Measurements from ENCODE around the gene RABGAP1L.

RABGAP1L gene

GRCh38 chr1:174448974-174449373 is 289.7 kb downstream of the RABGAP1L start:
- CTCF ChIA-PET = no interaction called here
- DNase-seq (ENCODE audit: extremely low spot score) = no peak
- POLR2A ChIA-PET = interaction anchor here (0.6 kb wide), 1 partner anchor 178 kb away, joined by 3 read pairs; no protein-coding TSS in a partner anchor
- TF ChIP-seq CTCF (IDR thresholded peaks at IDR 0.05; ENCODE audit: control extremely low read depth, extremely low read depth, low read depth, missing control alignments) = no peak

GRCh38 chr1:174451408-174451807 is 292.1 kb downstream of the RABGAP1L start:
- no peak for DNase-seq (ENCODE audit: extremely low spot score)
- ChIA-PET CTCF (interaction anchor here (0.8 to 1.8 kb wide), 4 partner anchors 16 to 54 kb away, joined by 3 to 6 read pairs (median 3); no protein-coding TSS in a partner anchor), POLR2A (no interaction called here)
- no peak for TF ChIP-seq CTCF (IDR thresholded peaks at IDR 0.05; ENCODE audit: control extremely low read depth, extremely low read depth, low read depth, missing control alignments)

GRCh38 chr1:174465855-174466254 is 306.5 kb downstream of the RABGAP1L start:
- POLR2A ChIA-PET = no interaction called here
- no peak for DNase-seq (ENCODE audit: extremely low spot score)
- CTCF ChIA-PET = interaction anchor here (1.1 to 1.3 kb wide), 2 partner anchors 13 to 16 kb away, joined by 3 read pairs; no protein-coding TSS in a partner anchor
- no peak for TF ChIP-seq CTCF (IDR thresholded peaks at IDR 0.05; ENCODE audit: control extremely low read depth, extremely low read depth, low read depth, missing control alignments)

- CTCF ChIA-PET = interaction anchor here (0.9 to 1.3 kb wide), 4 partner anchors 12 to 17 kb away, joined by 3 to 6 read pairs (median 3); no protein-coding TSS in a partner anchor
- no peak for TF ChIP-seq CTCF (IDR thresholded peaks at IDR 0.05; ENCODE audit: control extremely low read depth, extremely low read depth, low read depth, missing control alignments)
- DNase-seq (ENCODE audit: extremely low spot score) = no peak
- POLR2A ChIA-PET = no interaction called here
Observed at GRCh38 chr1:174466607-174467006, 307.3 kb downstream of the RABGAP1L start.

GRCh38 chr1:174469052-174469451 is 309.7 kb downstream of the RABGAP1L start:
- no peak for DNase-seq (ENCODE audit: extremely low spot score)
- TF ChIP-seq CTCF (IDR thresholded peaks at IDR 0.05; ENCODE audit: control extremely low read depth, extremely low read depth, low read depth, missing control alignments) = no peak
- ChIA-PET CTCF (no interaction called here), POLR2A (interaction anchor here (0.6 kb wide), 1 partner anchor 47 kb away, joined by 6 read pairs; no protein-coding TSS in a partner anchor)

GRCh38 chr1:174469687-174470086 is 310.4 kb downstream of the RABGAP1L start:
- ChIA-PET CTCF (no interaction called here), POLR2A (no interaction called here)
- no peak for TF ChIP-seq CTCF (IDR thresholded peaks at IDR 0.05; ENCODE audit: control extremely low read depth, extremely low read depth, low read depth, missing control alignments)
- no peak for DNase-seq (ENCODE audit: extremely low spot score)
